Measurements from ENCODE around the gene NAALADL2. TPM values are rescaled to one million over a fixed set of nuclear protein-coding genes. Genes with fewer than 3 reads are reported as not detected.

The NAALADL2 gene
- total RNA-seq, 1 donor from 2014 or later = 2.9 TPM

DNA sequence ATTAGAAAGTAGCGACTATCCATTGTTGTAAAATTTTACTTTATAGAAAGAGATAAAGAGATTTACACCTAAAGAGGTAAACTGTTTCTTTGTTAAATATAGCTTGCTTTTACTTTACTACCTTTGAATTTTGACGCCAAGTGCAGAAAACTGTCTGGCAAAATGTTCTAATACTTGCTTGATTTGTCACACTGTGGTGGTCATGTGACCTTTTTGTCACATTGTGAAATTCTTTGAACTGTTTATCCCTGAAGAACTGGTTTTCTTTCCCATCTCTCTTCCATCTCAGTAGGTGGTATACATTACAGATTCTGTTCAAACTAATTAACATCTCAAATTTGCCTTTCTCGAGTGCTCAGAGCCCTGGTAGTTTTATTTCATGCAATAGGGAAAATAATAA lies 327.4 kb downstream of the NAALADL2 start:
- H3K4me3 ChIP-seq (ENCODE audit: low read depth, low read length) = no peak overlapping the region
- TF ChIP-seq, protein P1, sequence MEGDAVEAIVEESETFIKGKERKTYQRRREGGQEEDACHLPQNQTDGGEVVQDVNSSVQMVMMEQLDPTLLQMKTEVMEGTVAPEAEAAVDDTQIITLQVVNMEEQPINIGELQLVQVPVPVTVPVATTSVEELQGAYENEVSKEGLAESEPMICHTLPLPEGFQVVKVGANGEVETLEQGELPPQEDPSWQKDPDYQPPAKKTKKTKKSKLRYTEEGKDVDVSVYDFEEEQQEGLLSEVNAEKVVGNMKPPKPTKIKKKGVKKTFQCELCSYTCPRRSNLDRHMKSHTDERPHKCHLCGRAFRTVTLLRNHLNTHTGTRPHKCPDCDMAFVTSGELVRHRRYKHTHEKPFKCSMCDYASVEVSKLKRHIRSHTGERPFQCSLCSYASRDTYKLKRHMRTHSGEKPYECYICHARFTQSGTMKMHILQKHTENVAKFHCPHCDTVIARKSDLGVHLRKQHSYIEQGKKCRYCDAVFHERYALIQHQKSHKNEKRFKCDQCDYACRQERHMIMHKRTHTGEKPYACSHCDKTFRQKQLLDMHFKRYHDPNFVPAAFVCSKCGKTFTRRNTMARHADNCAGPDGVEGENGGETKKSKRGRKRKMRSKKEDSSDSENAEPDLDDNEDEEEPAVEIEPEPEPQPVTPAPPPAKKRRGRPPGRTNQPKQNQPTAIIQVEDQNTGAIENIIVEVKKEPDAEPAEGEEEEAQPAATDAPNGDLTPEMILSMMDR (conservative IDR thresholded peaks at IDR 0.05; ENCODE audit: low read depth, low read length) = no peak
- no peak for DNase-seq (ENCODE audit: low read depth)

DNA sequence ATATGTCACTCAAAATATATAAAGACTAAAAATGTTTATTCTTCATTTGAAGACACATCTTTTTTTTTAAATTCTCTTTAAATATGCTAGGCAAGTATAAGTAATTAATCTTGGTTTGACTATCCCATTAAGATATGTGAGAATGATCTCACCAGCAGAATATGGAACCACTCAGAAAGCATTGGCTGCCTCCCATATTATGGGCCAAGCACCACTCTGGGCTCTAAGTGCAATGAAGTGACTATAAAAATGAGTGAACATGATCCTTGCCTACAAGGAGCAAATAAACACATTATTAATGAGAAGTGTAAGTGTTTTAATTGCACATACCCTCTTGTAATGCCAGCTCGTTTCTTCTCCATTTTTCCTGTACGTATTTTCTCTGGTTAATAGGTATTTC lies 328.5 kb downstream of the NAALADL2 start:
- no peak for DNase-seq (ENCODE audit: low read depth)
- TF ChIP-seq, protein P1 (conservative IDR thresholded peaks at IDR 0.05; ENCODE audit: low read depth, low read length) = no peak
- no peak overlapping the region for H3K4me3 ChIP-seq (ENCODE audit: low read depth, low read length)

GRCh38 chr3:175192536-175192935 lies 333.4 kb downstream of the NAALADL2 start:
- no peak for DNase-seq (ENCODE audit: low read depth)
- no peak overlapping the region for H3K4me3 ChIP-seq (ENCODE audit: low read depth, low read length)
- TF ChIP-seq, protein P1 (conservative IDR thresholded peaks at IDR 0.05; ENCODE audit: low read depth, low read length) = no peak

DNA sequence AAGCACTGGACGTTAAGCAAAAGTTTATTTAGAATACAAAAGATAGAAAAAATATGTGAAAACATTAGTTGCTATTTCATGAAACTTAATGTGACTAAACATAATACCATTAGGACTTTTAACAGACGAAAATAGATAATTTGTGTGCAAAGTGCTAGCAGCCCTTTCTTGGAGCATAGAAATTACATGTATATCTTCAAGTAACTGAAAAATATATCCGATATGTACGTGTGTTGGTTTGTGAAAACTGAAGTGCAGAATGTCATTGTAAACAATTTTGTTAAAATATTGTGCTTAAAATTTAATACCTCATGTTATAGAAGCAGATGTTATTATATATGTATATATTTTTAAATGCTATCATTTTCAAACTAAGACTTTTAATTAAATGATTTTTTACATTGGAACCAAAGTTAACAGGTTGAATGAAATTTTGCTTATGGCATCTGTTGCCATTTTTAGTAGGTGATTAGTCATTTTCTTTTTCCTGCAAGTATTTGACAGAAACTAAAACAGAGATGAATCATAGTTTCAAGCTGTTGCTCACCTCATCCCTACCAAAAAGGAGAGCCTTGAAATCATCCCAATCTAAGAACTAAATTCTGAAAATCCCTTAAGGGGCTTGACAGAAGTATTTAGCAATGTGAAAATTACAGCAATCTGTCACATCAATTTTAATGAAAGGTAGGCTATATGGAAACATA lies 334.8 kb downstream of the NAALADL2 start:
- TF ChIP-seq, protein P1 (conservative IDR thresholded peaks at IDR 0.05; ENCODE audit: low read depth, low read length) = no peak
- H3K4me3 ChIP-seq (ENCODE audit: low read depth, low read length) = no peak overlapping the region
- DNase-seq (ENCODE audit: low read depth) = no peak

- TF ChIP-seq, protein P1 (conservative IDR thresholded peaks at IDR 0.05; ENCODE audit: low read depth, low read length) = no peak
- H3K4me3 ChIP-seq (ENCODE audit: low read depth, low read length) = no peak overlapping the region
- DNase-seq (ENCODE audit: low read depth) = no peak
Observed at GRCh38 chr3:175198991-175199783, 340.1 kb downstream of the NAALADL2 start.

GRCh38 chr3:175199961-175200360 lies 340.8 kb downstream of the NAALADL2 start:
- TF ChIP-seq, protein P1 (conservative IDR thresholded peaks at IDR 0.05; ENCODE audit: low read depth, low read length) = no peak
- no peak for DNase-seq (ENCODE audit: low read depth)
- no peak overlapping the region for H3K4me3 ChIP-seq (ENCODE audit: low read depth, low read length)

All from epithelial cell of proximal tubule (primary cell).